Measurements from ENCODE around the gene MKKS.

Gene MKKS

DNA sequence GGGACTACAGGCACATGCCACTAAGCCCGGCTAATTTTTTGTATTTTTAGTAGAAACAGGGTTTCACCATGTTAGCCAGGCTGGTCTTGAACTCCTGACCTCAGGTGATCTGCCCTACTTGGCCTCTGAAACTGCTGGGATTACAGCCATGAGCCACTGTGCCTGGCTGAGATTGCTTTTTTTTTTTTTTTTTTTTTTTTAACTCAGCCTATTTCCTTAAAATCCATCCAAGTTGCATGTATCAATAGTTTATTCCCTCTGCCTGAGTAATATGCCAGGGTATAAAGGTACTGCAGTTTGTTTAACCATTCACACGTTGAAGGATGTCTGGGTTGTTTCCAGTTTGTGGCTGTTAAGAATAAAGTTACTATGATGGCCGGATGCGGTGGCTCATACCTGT, 11.7 kb upstream of the MKKS start:
- Histone ChIP-seq H2AFZ (ENCODE audit: low read depth, low read length) (no peak overlapping the region), H3K36me3 (ENCODE audit: insufficient read depth, low read length) (0 out of 2 replicates have a peak, but pooled peaks cover 3% of the 10 kb centered on the region), H3K79me2 (ENCODE audit: insufficient read depth, low read length) (peaks cover 57% of the 10 kb centered on the region), H3K9ac (ENCODE audit: low read depth, low read length) (0 out of 2 replicates have a peak overlapping the region, but pooled peaks have one; percentile 60), H4K20me1 (ENCODE audit: insufficient read depth, low read length) (0 out of 2 replicates have a peak, but pooled peaks cover 2% of the 10 kb centered on the region), H3K4me1 (ENCODE audit: insufficient read depth, low read length) (peaks cover 29% of the 10 kb centered on the region), H3K4me2 (ENCODE audit: insufficient read depth, low read length) (no peak overlapping the region), H3K9me3 (ENCODE audit: insufficient read depth, low read length, severe bottlenecking) (no peaks in the 10 kb centered on the region), H3K4me3 (ENCODE audit: low read depth in 1 of 2, low read length in 2 of 2) (no peak overlapping the region), H3K27ac (ENCODE audit: low read length) (peak overlapping the region; percentile 88; the same call in 1 of the 2 replicates), H3K27me3 (ENCODE audit: insufficient read depth, low read length, poor library complexity) (no peaks in the 10 kb centered on the region)
- DNase-seq (no peak), ATAC-seq (ENCODE audit: insufficient read depth, low read depth) (no peak)
- no peak for TF ChIP-seq EZH2 (IDR thresholded peaks at IDR 0.05; ENCODE audit: borderline replicate concordance, low read depth, low read length, severe bottlenecking)
- TF ChIP-seq, protein P1, sequence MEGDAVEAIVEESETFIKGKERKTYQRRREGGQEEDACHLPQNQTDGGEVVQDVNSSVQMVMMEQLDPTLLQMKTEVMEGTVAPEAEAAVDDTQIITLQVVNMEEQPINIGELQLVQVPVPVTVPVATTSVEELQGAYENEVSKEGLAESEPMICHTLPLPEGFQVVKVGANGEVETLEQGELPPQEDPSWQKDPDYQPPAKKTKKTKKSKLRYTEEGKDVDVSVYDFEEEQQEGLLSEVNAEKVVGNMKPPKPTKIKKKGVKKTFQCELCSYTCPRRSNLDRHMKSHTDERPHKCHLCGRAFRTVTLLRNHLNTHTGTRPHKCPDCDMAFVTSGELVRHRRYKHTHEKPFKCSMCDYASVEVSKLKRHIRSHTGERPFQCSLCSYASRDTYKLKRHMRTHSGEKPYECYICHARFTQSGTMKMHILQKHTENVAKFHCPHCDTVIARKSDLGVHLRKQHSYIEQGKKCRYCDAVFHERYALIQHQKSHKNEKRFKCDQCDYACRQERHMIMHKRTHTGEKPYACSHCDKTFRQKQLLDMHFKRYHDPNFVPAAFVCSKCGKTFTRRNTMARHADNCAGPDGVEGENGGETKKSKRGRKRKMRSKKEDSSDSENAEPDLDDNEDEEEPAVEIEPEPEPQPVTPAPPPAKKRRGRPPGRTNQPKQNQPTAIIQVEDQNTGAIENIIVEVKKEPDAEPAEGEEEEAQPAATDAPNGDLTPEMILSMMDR (IDR thresholded peaks at IDR 0.05; ENCODE audit: borderline replicate concordance, extremely low read depth, low read length, poor library complexity, severe bottlenecking), result no peak

DNA sequence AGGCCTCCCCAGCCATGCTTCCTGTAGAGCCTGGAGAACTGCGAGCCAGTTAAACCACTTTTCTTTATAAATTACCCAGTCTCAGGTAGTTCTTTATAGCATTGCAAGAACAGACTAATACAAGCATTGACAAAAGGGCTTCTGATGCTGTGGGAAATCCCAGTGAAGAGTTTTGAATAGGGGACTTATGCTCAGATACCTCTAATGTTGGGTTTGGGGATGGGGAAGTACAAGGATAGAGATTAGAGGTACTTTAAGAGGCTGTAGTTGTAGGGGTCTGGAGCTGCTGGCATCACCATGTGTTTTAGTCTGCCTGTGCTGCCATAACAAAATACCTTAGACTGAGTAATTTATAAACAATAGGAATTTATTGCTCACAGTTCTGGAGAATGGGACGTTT, 9.9 kb upstream of the MKKS start:
- H3K27ac ChIP-seq (ENCODE audit: low read length), result 0 out of 2 replicates have a peak overlapping the region, but pooled peaks have one; percentile 3
- peaks cover 53% of the 10 kb centered on the region for H3K79me2 ChIP-seq (ENCODE audit: insufficient read depth, low read length)
- ATAC-seq (ENCODE audit: insufficient read depth, low read depth), result no peak
- no peak overlapping the region for H3K4me3 ChIP-seq (ENCODE audit: low read depth in 1 of 2, low read length in 2 of 2)
- no peak overlapping the region for H3K9ac ChIP-seq (ENCODE audit: low read depth, low read length)
- no peak overlapping the region for H2AFZ ChIP-seq (ENCODE audit: low read depth, low read length)
- H4K20me1 ChIP-seq (ENCODE audit: insufficient read depth, low read length), result 0 out of 2 replicates have a peak, but pooled peaks cover 2% of the 10 kb centered on the region
- H3K4me1 ChIP-seq (ENCODE audit: insufficient read depth, low read length), result peaks cover 29% of the 10 kb centered on the region
- H3K27me3 ChIP-seq (ENCODE audit: insufficient read depth, low read length, poor library complexity), result no peaks in the 10 kb centered on the region
- no peak for DNase-seq
- H3K9me3 ChIP-seq (ENCODE audit: insufficient read depth, low read length, severe bottlenecking), result no peaks in the 10 kb centered on the region
- peaks cover 7% of the 10 kb centered on the region; the same call in 1 of the 2 replicates for H3K36me3 ChIP-seq (ENCODE audit: insufficient read depth, low read length)
- no peak overlapping the region for H3K4me2 ChIP-seq (ENCODE audit: insufficient read depth, low read length)
- TF ChIP-seq, protein P1 (IDR thresholded peaks at IDR 0.05; ENCODE audit: borderline replicate concordance, extremely low read depth, low read length, poor library complexity, severe bottlenecking), result no peak
- no peak for TF ChIP-seq EZH2 (IDR thresholded peaks at IDR 0.05; ENCODE audit: borderline replicate concordance, low read depth, low read length, severe bottlenecking)

DNA sequence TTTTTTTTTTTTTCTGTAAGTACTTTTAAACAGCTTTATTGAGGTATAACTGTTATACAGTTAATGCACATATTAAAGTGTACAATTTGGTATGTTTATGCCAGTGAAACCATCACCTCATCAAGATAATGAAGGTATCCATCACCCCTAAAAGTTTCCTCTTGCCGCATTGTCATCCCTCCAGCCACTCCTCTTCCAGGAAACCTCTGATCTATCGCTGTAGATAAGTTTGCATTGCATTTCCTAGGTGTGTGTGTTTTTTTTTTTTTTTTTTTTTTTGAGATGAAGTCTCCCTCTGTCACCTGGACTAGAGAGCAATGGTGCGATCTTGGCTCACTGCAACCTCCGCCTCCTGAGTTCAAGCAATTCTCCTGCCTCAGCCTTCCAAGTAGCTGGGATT, 4.2 kb upstream of the MKKS start:
- Histone ChIP-seq H3K27ac (ENCODE audit: low read length) (no peak overlapping the region), H3K9ac (ENCODE audit: low read depth, low read length) (no peak overlapping the region), H4K20me1 (ENCODE audit: insufficient read depth, low read length) (peaks cover 2% of the 10 kb centered on the region; the same call in 1 of the 2 replicates), H3K4me2 (ENCODE audit: insufficient read depth, low read length) (no peak overlapping the region), H3K4me3 (ENCODE audit: low read depth in 1 of 2, low read length in 2 of 2) (no peak overlapping the region), H3K27me3 (ENCODE audit: insufficient read depth, low read length, poor library complexity) (no peaks in the 10 kb centered on the region), H2AFZ (ENCODE audit: low read depth, low read length) (no peak overlapping the region), H3K36me3 (ENCODE audit: insufficient read depth, low read length) (peaks cover 7% of the 10 kb centered on the region), H3K9me3 (ENCODE audit: insufficient read depth, low read length, severe bottlenecking) (no peaks in the 10 kb centered on the region), H3K4me1 (ENCODE audit: insufficient read depth, low read length) (peaks cover 31% of the 10 kb centered on the region), H3K79me2 (ENCODE audit: insufficient read depth, low read length) (peaks cover 59% of the 10 kb centered on the region)
- no peak for DNase-seq
- no peak for ATAC-seq (ENCODE audit: insufficient read depth, low read depth)
- TF ChIP-seq, protein P1 (IDR thresholded peaks at IDR 0.05; ENCODE audit: borderline replicate concordance, extremely low read depth, low read length, poor library complexity, severe bottlenecking), result no peak
- no peak for TF ChIP-seq EZH2 (IDR thresholded peaks at IDR 0.05; ENCODE audit: borderline replicate concordance, low read depth, low read length, severe bottlenecking)
